Pons (tissue), 1 donor: ENCODE data around the gene CAMK1D.
"Not testable (repeated sequence)": the region's sequence is repeated elsewhere in the genome, so short reads cannot be mapped to it uniquely, and the experiment has no call there.

Experiments
- DNase-seq: peaks from one replicate; pipeline ENCODE4 v3.0.0-alpha.2; 2016; ENCODE audit warnings: low spot score

CAMK1D gene

DNA sequence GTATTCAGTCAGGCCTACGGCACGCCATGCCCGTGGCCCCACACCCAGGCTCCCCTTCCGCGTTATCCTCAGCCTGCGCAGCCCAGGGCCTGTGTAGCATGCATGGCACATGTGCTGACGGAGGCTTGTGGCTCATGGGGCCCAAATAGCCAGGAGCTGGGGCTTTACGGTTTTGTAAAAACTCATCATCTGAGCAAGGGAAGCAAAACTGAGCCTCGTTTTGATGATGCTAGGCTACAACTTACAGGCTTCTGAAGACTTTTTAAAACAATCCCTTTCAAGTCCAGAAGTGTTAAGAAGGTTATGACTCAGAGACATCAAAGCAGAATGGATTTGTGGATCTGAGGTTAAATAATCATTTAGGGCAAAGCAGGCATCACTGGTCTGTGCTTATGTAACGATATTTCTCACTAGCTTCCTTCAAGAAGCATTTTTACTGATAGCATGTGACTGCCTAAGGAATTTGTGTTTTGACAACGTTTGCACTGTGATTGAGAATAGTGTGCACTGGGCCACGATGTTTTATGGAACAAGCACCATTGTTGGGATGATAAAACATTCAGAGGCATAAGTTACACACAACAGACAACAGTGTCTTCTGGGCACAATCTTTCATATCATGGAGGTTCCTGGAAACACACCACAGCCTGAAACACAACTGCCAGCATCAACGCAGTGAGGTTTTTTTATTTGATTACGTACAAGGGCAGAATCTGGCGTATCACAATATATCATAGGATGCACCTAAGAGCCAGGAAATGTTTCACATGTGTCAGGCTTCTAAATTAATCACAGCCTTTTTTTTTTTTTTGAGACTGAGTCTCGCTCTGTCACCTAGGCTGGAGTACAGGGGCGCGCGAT is 377.9 kb downstream of the CAMK1D start:
- no peak for DNase-seq

DNA sequence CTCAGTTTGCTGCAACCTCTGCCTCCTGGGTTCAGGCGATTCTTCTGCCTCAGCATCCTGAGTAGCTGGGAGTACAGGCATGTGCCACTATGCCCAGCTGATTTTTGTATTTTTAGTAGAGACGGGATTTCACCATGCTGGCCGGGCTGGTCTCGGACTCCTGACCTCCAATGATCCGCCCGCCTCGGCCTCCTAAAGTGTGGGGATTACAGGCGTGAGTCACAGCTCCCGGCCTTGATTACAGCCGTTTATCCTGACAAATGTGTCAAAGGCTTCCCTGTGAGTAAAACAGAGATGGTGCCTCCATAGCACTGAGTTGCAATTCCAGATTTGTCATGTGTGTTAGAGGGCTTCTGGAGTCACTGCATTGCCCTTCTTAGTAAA is 378.5 kb downstream of the CAMK1D start:
- DNase-seq: no peak

DNA sequence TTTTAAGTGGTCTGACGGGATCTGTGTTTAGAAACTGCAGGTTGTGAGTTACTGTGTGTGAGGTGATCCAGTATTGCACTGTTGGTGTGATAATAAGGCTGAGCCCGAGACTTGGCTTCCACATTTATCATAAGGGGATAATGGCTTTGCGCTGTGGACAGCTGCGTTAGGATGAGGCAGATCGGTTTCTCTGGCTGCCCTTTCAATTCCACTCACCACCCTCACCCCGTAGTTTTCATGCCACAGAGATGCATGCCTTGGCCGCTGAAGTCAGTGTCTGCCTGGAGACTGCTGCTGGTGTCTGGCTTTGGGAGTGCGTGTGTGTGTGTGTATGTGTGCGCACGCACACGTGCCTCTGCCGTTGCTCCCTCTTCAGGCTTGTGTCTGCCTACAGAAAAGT is 379.1 kb downstream of the CAMK1D start:
- DNase-seq: no peak

- DNase-seq: no peak
These were observed 380.5 kb downstream of the CAMK1D start for GRCh38 chr10:12729885-12730284.

GRCh38 chr10:12730809-12731519 is 381.6 kb downstream of the CAMK1D start:
- DNase-seq: no peak

DNA sequence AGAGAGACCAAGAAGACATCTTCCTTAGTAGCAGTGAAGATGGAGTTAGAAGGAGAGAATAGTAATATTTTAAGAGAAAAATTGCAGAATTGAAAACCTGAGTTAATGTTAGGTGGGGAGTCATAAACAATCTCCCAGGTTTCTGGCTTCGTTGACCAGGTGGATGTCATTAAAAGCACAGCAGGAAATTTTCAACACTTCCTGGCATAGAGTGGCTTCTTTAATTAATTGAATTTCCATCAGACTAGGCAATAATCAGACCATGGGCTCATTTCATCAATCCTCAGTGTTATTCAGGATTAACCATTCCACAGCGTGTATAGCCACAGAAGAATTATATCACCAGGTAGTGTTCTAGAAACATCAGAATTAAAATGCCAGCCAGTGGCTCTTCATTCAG is 383.9 kb downstream of the CAMK1D start:
- no peak for DNase-seq

DNA sequence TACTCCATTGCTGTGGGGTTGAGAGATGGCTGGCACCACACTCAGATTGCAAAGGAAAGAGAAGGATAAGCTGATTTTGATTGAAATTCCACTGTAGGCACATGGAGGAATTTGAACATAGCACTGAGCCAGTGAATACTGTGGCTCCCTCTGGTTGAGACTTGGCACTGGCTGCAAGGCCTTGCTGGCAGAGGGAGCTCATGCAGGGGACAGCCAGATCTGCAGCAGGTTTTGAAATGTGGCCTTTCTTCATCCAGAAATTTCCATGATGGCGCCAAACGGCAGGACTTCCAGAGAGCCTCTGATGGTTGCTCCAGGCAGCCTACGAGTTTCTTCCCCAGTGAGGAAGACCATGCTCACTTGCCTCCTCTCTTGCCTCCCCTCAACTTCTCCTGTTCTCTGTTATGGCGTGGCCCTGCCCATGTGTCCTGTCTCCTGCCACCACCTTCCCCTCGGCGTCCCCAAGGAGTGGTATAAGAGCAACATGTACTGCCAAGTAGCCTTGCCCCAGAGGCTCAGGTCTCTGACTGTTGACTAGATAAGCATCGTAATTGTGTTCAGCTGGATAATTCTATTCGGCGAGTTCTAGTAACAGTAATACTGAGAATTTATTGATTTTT is 386.6 kb downstream of the CAMK1D start:
- no peak for DNase-seq

- no peak for DNase-seq
These were observed 391.5 kb downstream of the CAMK1D start for GRCh38 chr10:12740813-12741212.

- no peak for DNase-seq
These were observed 392.0 kb downstream of the CAMK1D start for GRCh38 chr10:12741360-12741804.

GRCh38 chr10:12742771-12743170 is 393.4 kb downstream of the CAMK1D start:
- no peak for DNase-seq

DNA sequence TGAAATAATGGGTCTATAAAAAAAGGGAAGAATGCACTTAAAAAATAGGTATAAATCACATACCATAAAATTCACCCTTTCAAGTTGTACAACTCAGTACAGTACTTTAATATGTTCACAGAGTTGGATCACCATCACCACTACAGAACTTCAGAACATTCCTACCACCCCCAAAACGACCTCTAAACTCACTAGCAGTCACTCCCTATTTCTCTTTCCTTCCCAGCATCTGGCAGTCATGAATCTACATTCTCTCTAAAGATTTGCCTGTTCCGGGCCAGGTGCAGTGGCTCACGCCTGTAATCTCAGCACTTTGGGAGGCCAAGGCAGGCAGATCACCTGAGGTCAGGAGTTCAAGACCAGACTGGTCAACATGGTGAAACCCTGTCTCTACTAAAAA is 394.1 kb downstream of the CAMK1D start:
- not testable (repeated sequence) for DNase-seq

DNA sequence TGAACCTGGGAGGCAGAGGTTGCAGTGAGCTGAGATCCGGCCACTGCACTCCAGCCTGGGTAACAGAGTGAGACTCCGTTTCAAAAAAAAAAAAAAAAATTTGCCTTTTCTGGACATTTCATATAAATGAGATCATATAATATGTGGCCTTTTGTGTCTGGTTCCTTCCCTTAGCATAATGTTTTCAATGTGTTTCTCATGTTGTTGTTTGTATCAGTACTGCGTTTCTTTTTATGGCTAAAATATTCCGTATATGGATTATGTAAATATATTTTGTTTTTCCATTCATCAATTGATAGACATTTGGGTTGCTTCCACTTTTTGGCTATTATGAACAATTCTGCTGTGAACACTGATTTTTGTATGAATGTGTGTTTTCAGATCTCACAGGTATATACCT is 394.6 kb downstream of the CAMK1D start:
- DNase-seq: no peak

DNA sequence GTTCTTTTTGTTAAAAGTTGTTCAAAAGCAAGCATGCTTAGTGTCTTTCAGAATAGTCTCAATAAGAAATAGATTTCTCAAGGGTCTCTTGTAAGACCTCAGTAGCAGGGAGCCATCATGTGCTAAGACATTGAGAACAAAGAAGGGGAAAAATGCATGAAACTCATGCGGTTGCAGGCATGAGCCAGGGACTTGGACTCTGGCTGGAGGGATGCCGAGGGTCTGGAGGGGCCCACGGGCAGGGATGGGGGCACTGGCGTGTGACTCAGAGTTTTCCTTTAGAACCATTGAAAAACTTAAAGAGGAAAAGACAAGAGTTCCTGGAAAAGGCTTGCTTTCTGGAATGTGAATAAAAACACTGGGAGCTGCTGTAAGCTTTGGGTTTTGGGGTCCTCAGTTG is 398.8 kb downstream of the CAMK1D start:
- DNase-seq: no peak

GRCh38 chr10:12749760-12750478 is 400.6 kb downstream of the CAMK1D start:
- no peak for DNase-seq

DNA sequence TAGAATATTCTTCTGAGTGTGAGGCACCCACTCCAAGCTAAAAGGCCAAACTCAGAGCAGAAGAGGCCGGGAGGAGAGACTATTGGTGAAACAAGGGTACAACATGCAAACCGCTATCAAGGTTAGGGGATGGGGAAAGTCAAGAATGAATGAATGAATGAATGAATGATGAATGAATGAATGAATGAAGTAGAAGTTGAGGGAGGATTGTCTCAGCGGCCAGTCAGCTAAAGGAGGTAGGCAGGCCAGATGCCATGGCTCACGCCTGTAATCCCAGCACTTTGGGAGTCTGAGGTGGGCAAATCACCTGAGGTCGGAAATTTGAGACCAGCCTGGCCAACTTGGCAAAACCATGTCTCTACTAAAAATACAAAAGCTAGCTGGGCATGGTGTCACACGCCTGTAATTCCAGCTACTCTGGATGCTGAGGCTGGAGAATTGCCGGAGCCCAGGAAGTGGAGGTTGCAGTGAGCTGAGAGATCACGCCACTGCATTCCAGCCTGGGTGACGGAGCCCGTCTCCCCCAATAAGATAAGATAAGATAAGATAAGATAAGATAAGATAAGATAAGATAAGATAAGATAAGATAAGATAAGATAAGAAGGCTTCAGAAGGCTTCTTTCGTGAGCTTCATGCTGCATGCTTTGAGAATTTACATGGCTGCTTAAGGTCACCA is 401.3 kb downstream of the CAMK1D start:
- DNase-seq: no peak

DNA sequence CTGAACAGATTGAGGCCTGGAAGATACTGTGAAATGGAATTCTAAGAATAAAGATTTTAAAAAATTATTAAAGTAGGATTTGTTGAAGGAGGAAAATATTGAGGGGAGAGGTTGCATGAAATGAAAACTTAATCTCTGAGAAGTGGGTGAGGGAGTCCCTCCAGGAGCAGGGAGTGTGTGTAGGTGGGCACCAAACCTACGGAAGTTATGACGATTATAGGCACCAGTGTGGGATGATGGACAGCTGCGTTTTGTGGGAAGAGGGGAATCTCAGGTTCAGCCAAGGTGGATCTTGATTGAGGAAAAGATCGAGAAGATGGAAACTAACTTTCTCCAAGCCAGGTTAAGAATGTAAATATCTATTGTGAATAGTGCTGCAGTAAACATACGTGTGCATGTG is 405.7 kb downstream of the CAMK1D start:
- no peak for DNase-seq

- no peak for DNase-seq
These were observed 408.0 kb downstream of the CAMK1D start for GRCh38 chr10:12757351-12757750.

DNA sequence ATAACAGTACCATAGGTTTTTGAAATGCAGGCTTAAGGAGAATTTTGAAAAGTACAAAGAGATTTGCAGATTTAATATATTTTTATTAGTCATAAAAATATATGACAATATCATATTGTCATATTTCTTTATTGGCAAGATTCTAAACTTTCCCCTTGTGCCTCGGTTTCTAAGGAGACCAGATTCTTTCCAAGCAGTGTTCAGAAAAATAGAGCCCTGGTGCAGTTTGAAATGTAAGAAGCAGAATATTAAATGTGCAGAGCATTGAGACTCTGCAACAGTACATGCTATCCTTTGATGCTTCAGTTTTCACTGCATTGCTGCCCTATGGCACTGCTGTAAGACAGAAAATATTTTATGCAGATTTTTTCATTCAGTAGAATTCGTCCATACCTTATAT is 408.9 kb downstream of the CAMK1D start:
- DNase-seq: no peak

GRCh38 chr10:12766223-12766622 is 416.9 kb downstream of the CAMK1D start:
- no peak for DNase-seq

- no peak for DNase-seq
These were observed 419.1 kb downstream of the CAMK1D start for GRCh38 chr10:12768156-12769100.
